ENCODE measurements around the gene FARP1. TPM values are rescaled to one million over a fixed set of nuclear protein-coding genes. Genes with fewer than 3 reads are reported as not detected.

The FARP1 gene
- total and polyA plus RNA-seq, 2 of the 13 experiments (the other 11 are each of a cell fraction or from before 2014, with no cell fraction given), result 70.6 to 126 TPM

- TF ChIP-seq SOX13 (IDR thresholded peaks at IDR 0.05) (peak; percentile 63; the same call in 1 of the 2 replicates), SOX13 (CRISPR knock-in tag; conservative IDR thresholded peaks at IDR 0.05 in 1 of 2, IDR thresholded peaks at IDR 0.05 in 1 of 2) (peak in 1 of 2 experiments; percentile 96; a peak in 2 of 4 replicates), SP5 (CRISPR knock-in tag; IDR thresholded peaks at IDR 0.05; ENCODE audit: borderline replicate concordance, low read depth) (no peak), ATF7 (IDR thresholded peaks at IDR 0.05) (peak; percentile 79), ATF7 (CRISPR knock-in tag; IDR thresholded peaks at IDR 0.05) (peak; percentile 92; the same call in 1 of the 2 replicates), DNMT3B (CRISPR knock-in tag; conservative IDR thresholded peaks at IDR 0.05) (no peak; the same call in 1 of the 2 replicates), SP2 (CRISPR knock-in tag; IDR thresholded peaks at IDR 0.05) (no peak), CENPT (CRISPR knock-in tag; IDR thresholded peaks at IDR 0.05; ENCODE audit: low read depth) (no peak), HDAC6 (IDR thresholded peaks at IDR 0.05; ENCODE audit: low read depth, low read length) (no peak), SRSF4 (IDR thresholded peaks at IDR 0.05; ENCODE audit: low read depth, low read length, poor library complexity, severe bottlenecking) (no peak), HNRNPL (IDR thresholded peaks at IDR 0.05; ENCODE audit: low read depth, low read length) (no peak), HOXA9 (CRISPR knock-in tag; IDR thresholded peaks at IDR 0.05; ENCODE audit: borderline replicate concordance) (no peak), ZMYM4 (CRISPR knock-in tag; IDR thresholded peaks at IDR 0.05) (peak; percentile 66), REL (CRISPR knock-in tag; conservative IDR thresholded peaks at IDR 0.05) (no peak), YEATS4 (CRISPR knock-in tag; IDR thresholded peaks at IDR 0.05; ENCODE audit: borderline replicate concordance) (0 out of 2 replicates have a peak, but pooled peaks have one; percentile 16), MAX (IDR thresholded peaks at IDR 0.05) (0 out of 2 replicates have a peak, but pooled peaks have one; percentile 3), HNRNPK (IDR thresholded peaks at IDR 0.05; ENCODE audit: low read depth, low read length, poor library complexity, severe bottlenecking) (no peak), ZNF773 (CRISPR knock-in tag; IDR thresholded peaks at IDR 0.05; ENCODE audit: borderline replicate concordance) (no peak), MAF1 (CRISPR knock-in tag; IDR thresholded peaks at IDR 0.05; ENCODE audit: borderline replicate concordance) (no peak), SRF (IDR thresholded peaks at IDR 0.05; ENCODE audit: low read depth, low read length) (no peak), ZKSCAN5 (CRISPR knock-in tag; IDR thresholded peaks at IDR 0.05) (no peak), ZNF576 (CRISPR knock-in tag; IDR thresholded peaks at IDR 0.05) (no peak), IKZF5 (CRISPR knock-in tag; IDR thresholded peaks at IDR 0.05) (peak; percentile 86; the same call in 1 of the 2 replicates), ZNF496 (CRISPR knock-in tag; IDR thresholded peaks at IDR 0.05; ENCODE audit: insufficient replicate concordance) (no peak), ZFP36L1 (CRISPR knock-in tag; IDR thresholded peaks at IDR 0.05) (no peak), ELF4 (CRISPR knock-in tag; IDR thresholded peaks at IDR 0.05; ENCODE audit: borderline replicate concordance) (no peak), RORA (CRISPR knock-in tag; IDR thresholded peaks at IDR 0.05) (no peak), ZNF589 (CRISPR knock-in tag; conservative IDR thresholded peaks at IDR 0.05) (no peak), SSRP1 (CRISPR knock-in tag; IDR thresholded peaks at IDR 0.05) (no peak), XBP1 (CRISPR knock-in tag; IDR thresholded peaks at IDR 0.05) (no peak)
- TF ChIP-seq, protein P1, sequence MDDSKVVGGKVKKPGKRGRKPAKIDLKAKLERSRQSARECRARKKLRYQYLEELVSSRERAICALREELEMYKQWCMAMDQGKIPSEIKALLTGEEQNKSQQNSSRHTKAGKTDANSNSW (CRISPR knock-in tag; IDR thresholded peaks at IDR 0.05; ENCODE audit: borderline replicate concordance), result no peak
Observed at GRCh38 chr13:98246538-98247172, 103.8 kb downstream of the FARP1 start (continued).

Data from HepG2 (cell line).